Gastroesophageal sphincter (tissue), 4 donors: ENCODE results near the gene TMEM30A. TPM values are rescaled to one million over a fixed set of nuclear protein-coding genes. Genes with fewer than 3 reads are reported as not detected.

Source experiments
- ATAC-seq: fragments of 150-250 bp; one replicate; pipeline ENCODE4 v1.9.1; 2016; ENCODE audit warnings: mild to moderate bottlenecking, moderate library complexity
- H3K27ac ChIP-seq, 4 donors: fragments of 200-600 bp; sonication (generic) in 3 of 4; 1 replicate in 3 of 4; 2 replicates in 1 of 4; pipeline ENCODE4 v1.5.1; 2016 to 2019
- H3K27me3 ChIP-seq: fragments of 200-600 bp; sonication (generic); one replicate; pipeline ENCODE4 v1.5.1; 2019
- H3K36me3 ChIP-seq, 2 donors: fragments of 200-600 bp; sonication (generic); one replicate each; pipeline ENCODE4 v1.5.1; 2019; ENCODE audit warnings: control low read depth in 1 of 2
- H3K4me1 ChIP-seq, 3 donors: fragments of 200-600 bp; sonication (generic); 1 replicate in 2 of 3; 2 replicates in 1 of 3; pipeline ENCODE4 v1.5.1; 2016 to 2019; ENCODE audit warnings: control low read depth in 2 of 3
- H3K4me3 ChIP-seq, 2 donors: fragments of 200-600 bp; sonication (generic); one replicate each; pipeline ENCODE4 v1.5.1; 2019; ENCODE audit warnings: mild to moderate bottlenecking in 1 of 2, moderate library complexity in 1 of 2
- H3K9me3 ChIP-seq, 3 donors: fragments of 200-600 bp; sonication (generic); one replicate each; pipeline ENCODE4 v1.5.1; 2017 to 2019; ENCODE audit warnings: control low read depth in 2 of 3
- CTCF ChIP-seq, 4 experiments: fragments of 200-600 bp in 2 of 4; fragments of 450-650 bp in 2 of 4; sonication (generic) in 1 of 4; IDR thresholded peaks; one replicate each; pipeline ENCODE4 v1.5.1; 2017 to 2019; ENCODE audit warnings: antibody characterized with exemption in 4 of 4, mild to moderate bottlenecking in 2 of 4, moderate library complexity in 2 of 4
- EP300 ChIP-seq: sonication (generic); formaldehyde crosslinking; IDR thresholded peaks from one replicate; pipeline ENCODE4 v1.6.1; 2017; ENCODE audit warnings: antibody characterized with exemption, mild to moderate bottlenecking
- POLR2A ChIP-seq, 2 donors: fragments of 450-650 bp; IDR thresholded peaks; one replicate each; pipeline ENCODE4 v1.6.1; 2017; ENCODE audit warnings: antibody characterized with exemption in 2 of 2, mild to moderate bottlenecking in 2 of 2, moderate library complexity in 1 of 2
- POLR2AphosphoS5 ChIP-seq: sonication (generic); formaldehyde crosslinking; IDR thresholded peaks from one replicate; pipeline ENCODE4 v1.6.1; 2017; ENCODE audit warnings: antibody characterized with exemption
- WGBS, 2 donors: methylation state at CpG; one replicate each; pipeline ENCODE4 v1.1.5; 2018; ENCODE audit warnings: low coverage in 1 of 2; 5-methylcytosine and 5-hydroxymethylcytosine counted together
- total RNA-seq, 4 donors: library from RNA; depleted of rRNA; stranded (reverse); fragments of >200 nt; gene quantifications; one replicate each; pipeline ENCODE4 v1.1.0, GENCODE V29; 2016

Gene TMEM30A
- total RNA-seq, 4 donors from 2014 or later: 90.2 to 125 (median 97.5) TPM

GRCh38 chr6:75292555-75292954 is 8.0 kb upstream of the TMEM30A start:
- Histone ChIP-seq H3K9me3 (no peaks in the 10 kb centered on the region), H3K4me1 (peaks cover 0 to 27% (median 0%) of the 10 kb centered on the region in 3 donors), H3K36me3 (no peaks in the 10 kb centered on the region), H3K27ac (peak overlapping the region in 1 of 4 donors; percentile 28), H3K4me3 (no peak overlapping the region), H3K27me3 (no peaks in the 10 kb centered on the region)
- no peak for ATAC-seq
- WGBS, 2 donors: 76 to 100% methylated on average over 2 of the region's 2 CpGs
- no peak for TF ChIP-seq CTCF (IDR thresholded peaks at IDR 0.05)
- TF ChIP-seq EP300: no peak
- no peak for TF ChIP-seq POLR2AphosphoS5
- no peak for TF ChIP-seq POLR2A (IDR thresholded peaks at IDR 0.05)

GRCh38 chr6:75291744-75292143 is 7.2 kb upstream of the TMEM30A start:
- TF ChIP-seq POLR2A (IDR thresholded peaks at IDR 0.05) (no peak), CTCF (IDR thresholded peaks at IDR 0.05) (no peak), EP300 (no peak), POLR2AphosphoS5 (no peak)
- Histone ChIP-seq H3K36me3 (no peaks in the 10 kb centered on the region), H3K4me1 (peaks cover 0 to 27% (median 0%) of the 10 kb centered on the region in 3 donors), H3K27ac (peak overlapping the region in 1 of 4 donors; percentile 38), H3K9me3 (no peaks in the 10 kb centered on the region), H3K27me3 (no peaks in the 10 kb centered on the region), H3K4me3 (no peak overlapping the region)
- no peak for ATAC-seq
- 79 to 81% methylated on average over 1 of the region's 1 CpG for WGBS, 2 donors

- peak overlapping the region in 2 of 4 donors; percentile 34 to 38 for H3K27ac ChIP-seq
- ATAC-seq: no peak
- peaks cover 0 to 31% (median 0%) of the 10 kb centered on the region in 3 donors for H3K4me1 ChIP-seq
Measured at GRCh38 chr6:75291331-75291730, 6.7 kb upstream of the TMEM30A start.

DNA sequence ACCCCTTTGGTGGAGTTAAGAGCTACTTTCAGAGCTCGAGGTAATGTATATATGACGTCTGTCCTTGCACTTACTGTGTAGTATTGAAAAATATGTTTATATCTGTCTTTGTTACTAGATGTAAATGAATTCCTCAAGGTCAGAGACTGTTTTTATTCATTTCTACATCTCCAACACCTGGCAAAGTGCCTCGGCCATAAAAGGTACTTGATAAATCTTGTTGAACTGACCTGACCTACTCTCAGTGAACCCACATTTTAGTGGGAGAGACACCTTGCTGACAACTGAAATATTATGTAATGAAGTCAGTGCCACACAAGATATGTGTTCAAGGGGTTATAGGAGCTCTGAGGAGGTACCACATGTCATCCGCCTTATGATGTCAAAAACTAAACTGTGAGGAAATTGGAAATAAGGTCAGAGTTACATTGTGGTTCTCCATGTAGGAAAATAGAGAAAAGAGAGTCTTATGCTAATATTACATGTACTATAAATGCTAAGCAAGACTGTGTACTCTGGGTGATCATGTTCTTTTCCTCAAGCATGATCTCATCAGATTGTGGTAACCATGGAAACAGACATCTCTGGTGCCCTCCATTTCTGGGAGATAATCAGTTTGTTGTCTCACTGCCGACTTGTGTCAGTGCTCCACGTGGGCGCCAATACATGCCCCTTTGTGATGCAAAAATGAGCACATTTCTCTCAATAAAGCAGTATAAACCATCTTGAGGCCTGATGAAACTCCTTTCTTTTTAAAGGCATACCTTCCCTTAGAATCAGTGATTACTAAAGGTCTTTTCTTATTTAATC is 5.7 kb upstream of the TMEM30A start:
- Histone ChIP-seq H3K27me3 (no peaks in the 10 kb centered on the region), H3K27ac (peak overlapping the region in 3 of 4 donors; percentile 34 to 38 (median 34)), H3K36me3 (no peaks in the 10 kb centered on the region), H3K9me3 (no peaks in the 10 kb centered on the region), H3K4me1 (peaks cover 0 to 41% (median 0%) of the 10 kb centered on the region in 3 donors), H3K4me3 (no peak overlapping the region)
- TF ChIP-seq EP300 (no peak), POLR2A (IDR thresholded peaks at IDR 0.05) (no peak), POLR2AphosphoS5 (no peak), CTCF (IDR thresholded peaks at IDR 0.05) (no peak)
- ATAC-seq: no peak
- 52 to 57% methylated on average over 4 to 7 of the region's 7 CpGs for WGBS, 2 donors

More at GRCh38 chr6:75291331-75291730, 6.7 kb upstream of the TMEM30A start:
- H3K4me3 ChIP-seq: no peak overlapping the region
- 58 to 77% methylated on average over 1 to 2 of the region's 2 CpGs for WGBS, 2 donors
- no peaks in the 10 kb centered on the region for H3K27me3 ChIP-seq
- no peaks in the 10 kb centered on the region for H3K9me3 ChIP-seq
- TF ChIP-seq EP300 (no peak), POLR2AphosphoS5 (no peak), POLR2A (IDR thresholded peaks at IDR 0.05) (no peak), CTCF (IDR thresholded peaks at IDR 0.05) (no peak)
- H3K36me3 ChIP-seq: no peaks in the 10 kb centered on the region

- no peaks in the 10 kb centered on the region for H3K36me3 ChIP-seq
- H3K27me3 ChIP-seq: no peaks in the 10 kb centered on the region
- no peak overlapping the region for H3K4me3 ChIP-seq
- no peaks in the 10 kb centered on the region for H3K9me3 ChIP-seq
- ATAC-seq: no peak
- H3K27ac ChIP-seq: no peak overlapping the region
- TF ChIP-seq CTCF (IDR thresholded peaks at IDR 0.05) (no peak), POLR2A (IDR thresholded peaks at IDR 0.05) (no peak), EP300 (no peak), POLR2AphosphoS5 (no peak)
- WGBS, 2 donors: 90 to 100% methylated on average over 1 of the region's 1 CpG
- H3K4me1 ChIP-seq: peaks cover 0 to 45% (median 0%) of the 10 kb centered on the region in 3 donors
Measured at GRCh38 chr6:75288023-75288422, 3.4 kb upstream of the TMEM30A start.
